Measurements from ENCODE around the gene FRY.

The FRY gene

GRCh38 chr13:32216281-32216680, 184.7 kb downstream of the FRY start:
- Histone ChIP-seq H3K4me3 (ENCODE audit: low read length) (no peak overlapping the region), H3K9me3 (ENCODE audit: insufficient read depth, low read length) (no peaks in the 10 kb centered on the region), H4K20me1 (ENCODE audit: insufficient read depth, low read length) (no peaks in the 10 kb centered on the region), H3K79me2 (ENCODE audit: low read length) (no peaks in the 10 kb centered on the region), H2AFZ (ENCODE audit: low read depth, low read length) (no peak overlapping the region), H3K36me3 (replicated peaks; ENCODE audit: low read depth, low read length) (no peaks in the 10 kb centered on the region), H3K27ac (ENCODE audit: low read length) (no peak overlapping the region), H3K4me2 (ENCODE audit: low read length) (no peak overlapping the region), H3K27me3 (ENCODE audit: low read depth, low read length) (no peaks in the 10 kb centered on the region), H3K4me1 (ENCODE audit: low read length) (no peaks in the 10 kb centered on the region), H3K9ac (ENCODE audit: low read length) (no peak overlapping the region)
- TF ChIP-seq, protein P1, sequence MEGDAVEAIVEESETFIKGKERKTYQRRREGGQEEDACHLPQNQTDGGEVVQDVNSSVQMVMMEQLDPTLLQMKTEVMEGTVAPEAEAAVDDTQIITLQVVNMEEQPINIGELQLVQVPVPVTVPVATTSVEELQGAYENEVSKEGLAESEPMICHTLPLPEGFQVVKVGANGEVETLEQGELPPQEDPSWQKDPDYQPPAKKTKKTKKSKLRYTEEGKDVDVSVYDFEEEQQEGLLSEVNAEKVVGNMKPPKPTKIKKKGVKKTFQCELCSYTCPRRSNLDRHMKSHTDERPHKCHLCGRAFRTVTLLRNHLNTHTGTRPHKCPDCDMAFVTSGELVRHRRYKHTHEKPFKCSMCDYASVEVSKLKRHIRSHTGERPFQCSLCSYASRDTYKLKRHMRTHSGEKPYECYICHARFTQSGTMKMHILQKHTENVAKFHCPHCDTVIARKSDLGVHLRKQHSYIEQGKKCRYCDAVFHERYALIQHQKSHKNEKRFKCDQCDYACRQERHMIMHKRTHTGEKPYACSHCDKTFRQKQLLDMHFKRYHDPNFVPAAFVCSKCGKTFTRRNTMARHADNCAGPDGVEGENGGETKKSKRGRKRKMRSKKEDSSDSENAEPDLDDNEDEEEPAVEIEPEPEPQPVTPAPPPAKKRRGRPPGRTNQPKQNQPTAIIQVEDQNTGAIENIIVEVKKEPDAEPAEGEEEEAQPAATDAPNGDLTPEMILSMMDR (IDR thresholded peaks at IDR 0.05; ENCODE audit: low read depth, low read length): no peak
- no peak for TF ChIP-seq EZH2phosphoT487 (IDR thresholded peaks at IDR 0.05; ENCODE audit: low read depth)

- H3K9me3 ChIP-seq (ENCODE audit: insufficient read depth, low read length): no peaks in the 10 kb centered on the region
These were observed 190.6 kb downstream of the FRY start for GRCh38 chr13:32222046-32222676.

DNA sequence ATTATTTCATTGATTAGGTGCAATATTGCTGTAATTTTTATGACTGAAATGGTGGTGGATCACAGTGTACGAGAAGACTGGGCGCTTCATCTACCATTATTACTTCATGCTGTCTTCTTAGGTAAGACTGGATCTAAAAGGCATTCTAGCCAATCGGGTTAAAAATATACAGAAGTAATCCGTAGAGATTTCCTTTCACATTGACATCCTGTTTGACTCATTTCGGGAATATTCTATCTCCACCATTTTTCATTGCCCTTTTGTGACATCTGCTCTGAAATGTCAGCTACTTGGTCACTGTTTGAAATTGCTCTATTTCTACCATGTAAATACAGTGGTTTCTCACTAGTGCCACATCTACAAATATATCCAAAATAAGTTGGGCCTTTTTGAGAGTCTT, 193.3 kb downstream of the FRY start:
- Histone ChIP-seq H3K36me3 (replicated peaks; ENCODE audit: low read depth, low read length) (no peaks in the 10 kb centered on the region), H3K4me1 (ENCODE audit: low read length) (no peaks in the 10 kb centered on the region), H2AFZ (ENCODE audit: low read depth, low read length) (no peak overlapping the region), H3K9ac (ENCODE audit: low read length) (no peak overlapping the region), H3K79me2 (ENCODE audit: low read length) (no peaks in the 10 kb centered on the region), H3K27me3 (ENCODE audit: low read depth, low read length) (0 out of 2 replicates have a peak, but pooled peaks cover 5% of the 10 kb centered on the region), H3K4me3 (ENCODE audit: low read length) (no peak overlapping the region), H3K9me3 (ENCODE audit: insufficient read depth, low read length) (no peaks in the 10 kb centered on the region), H3K4me2 (ENCODE audit: low read length) (no peak overlapping the region), H4K20me1 (ENCODE audit: insufficient read depth, low read length) (no peaks in the 10 kb centered on the region), H3K27ac (ENCODE audit: low read length) (no peak overlapping the region)
- TF ChIP-seq, protein P1 (IDR thresholded peaks at IDR 0.05; ENCODE audit: low read depth, low read length): no peak
- TF ChIP-seq EZH2phosphoT487 (IDR thresholded peaks at IDR 0.05; ENCODE audit: low read depth): no peak

More at GRCh38 chr13:32222046-32222676, 190.6 kb downstream of the FRY start:
- Histone ChIP-seq H3K27me3 (ENCODE audit: low read depth, low read length) (no peaks in the 10 kb centered on the region), H3K4me3 (ENCODE audit: low read length) (no peak overlapping the region), H3K9ac (ENCODE audit: low read length) (no peak overlapping the region), H4K20me1 (ENCODE audit: insufficient read depth, low read length) (no peaks in the 10 kb centered on the region), H3K79me2 (ENCODE audit: low read length) (no peaks in the 10 kb centered on the region), H3K27ac (ENCODE audit: low read length) (no peak overlapping the region), H3K4me1 (ENCODE audit: low read length) (no peaks in the 10 kb centered on the region), H3K36me3 (replicated peaks; ENCODE audit: low read depth, low read length) (no peaks in the 10 kb centered on the region), H3K4me2 (ENCODE audit: low read length) (no peak overlapping the region), H2AFZ (ENCODE audit: low read depth, low read length) (no peak overlapping the region)
- TF ChIP-seq, protein P1 (IDR thresholded peaks at IDR 0.05; ENCODE audit: low read depth, low read length): no peak
- no peak for TF ChIP-seq EZH2phosphoT487 (IDR thresholded peaks at IDR 0.05; ENCODE audit: low read depth)

DNA sequence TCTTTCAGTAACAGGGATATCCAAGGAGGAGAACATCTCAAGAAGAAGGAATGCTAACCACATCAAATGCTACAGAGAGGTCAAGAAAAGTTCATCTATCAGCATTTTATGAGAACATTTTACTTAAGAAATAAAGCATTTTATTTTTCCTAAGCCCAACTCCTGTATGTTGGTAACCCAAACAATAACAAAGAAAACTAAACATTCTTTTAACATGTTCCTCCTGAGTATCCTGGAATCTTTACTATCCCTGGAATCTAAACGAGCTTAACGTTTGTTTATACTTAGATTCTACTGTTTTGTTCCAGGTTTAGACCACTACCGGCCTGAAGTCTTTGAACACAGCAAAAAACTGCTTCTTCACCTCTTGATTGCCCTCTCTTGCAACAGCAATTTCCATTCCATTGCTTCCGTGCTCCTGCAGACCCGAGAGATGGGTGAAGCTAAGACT, 193.9 kb downstream of the FRY start:
- Histone ChIP-seq H3K4me3 (ENCODE audit: low read length) (no peak overlapping the region), H3K4me2 (ENCODE audit: low read length) (no peak overlapping the region), H2AFZ (ENCODE audit: low read depth, low read length) (no peak overlapping the region), H3K79me2 (ENCODE audit: low read length) (no peaks in the 10 kb centered on the region), H3K9ac (ENCODE audit: low read length) (no peak overlapping the region), H4K20me1 (ENCODE audit: insufficient read depth, low read length) (no peaks in the 10 kb centered on the region), H3K27ac (ENCODE audit: low read length) (no peak overlapping the region), H3K27me3 (ENCODE audit: low read depth, low read length) (0 out of 2 replicates have a peak, but pooled peaks cover 5% of the 10 kb centered on the region), H3K4me1 (ENCODE audit: low read length) (no peaks in the 10 kb centered on the region), H3K9me3 (ENCODE audit: insufficient read depth, low read length) (no peaks in the 10 kb centered on the region), H3K36me3 (replicated peaks; ENCODE audit: low read depth, low read length) (no peaks in the 10 kb centered on the region)
- no peak for TF ChIP-seq EZH2phosphoT487 (IDR thresholded peaks at IDR 0.05; ENCODE audit: low read depth)
- TF ChIP-seq, protein P1 (IDR thresholded peaks at IDR 0.05; ENCODE audit: low read depth, low read length): no peak
